ENCODE measurements around the gene ALPI. TPM values are rescaled to one million over a fixed set of nuclear protein-coding genes. Genes with fewer than 3 reads are reported as not detected.

Gene ALPI
- total RNA-seq, 1 donor from 2014 or later: not detected

GRCh38 chr2:232497348-232497747 lies 41.4 kb downstream of the ALPI start:
- H3K4me3 Mint-ChIP-seq: no peak overlapping the region
- H3K4me3 ChIP-seq: no peak overlapping the region
- TF ChIP-seq CTCF (IDR thresholded peaks at IDR 0.05) (no peak), EZH2phosphoT487 (IDR thresholded peaks at IDR 0.05) (no peak), EZH2 (IDR thresholded peaks at IDR 0.05) (no peak)

GRCh38 chr2:232498452-232498851 lies 42.5 kb downstream of the ALPI start:
- H3K79me2 ChIP-seq (ENCODE audit: low read depth): no peaks in the 10 kb centered on the region
- peaks cover 17% of the 10 kb centered on the region for H3K27me3 Mint-ChIP-seq (ENCODE audit: insufficient read depth, low read depth)
- H3K9ac ChIP-seq: no peak overlapping the region
- no peak overlapping the region for H3K27ac ChIP-seq
- peaks cover 36% of the 10 kb centered on the region for H3K27me3 ChIP-seq
- H3K9me3 ChIP-seq (ENCODE audit: low read depth): no peaks in the 10 kb centered on the region
- H3K27ac Mint-ChIP-seq: no peak overlapping the region
- no peak overlapping the region for H2AFZ ChIP-seq (replicated peaks)
- peaks cover 4% of the 10 kb centered on the region for H3F3A ChIP-seq (ENCODE audit: low read depth)
- no peaks in the 10 kb centered on the region for H3K36me3 ChIP-seq
- H3K9me3 Mint-ChIP-seq: peaks cover 3% of the 10 kb centered on the region
- H3K4me2 ChIP-seq: no peak overlapping the region
- no peaks in the 10 kb centered on the region for H3K36me3 Mint-ChIP-seq
- H3K4me3 Mint-ChIP-seq: no peak overlapping the region
- H3K4me1 Mint-ChIP-seq: peaks cover 29% of the 10 kb centered on the region
- peaks cover 14% of the 10 kb centered on the region for H4K20me1 ChIP-seq (ENCODE audit: low read depth)
- H3K4me1 ChIP-seq: peaks cover 31% of the 10 kb centered on the region
- TF ChIP-seq CTCF (IDR thresholded peaks at IDR 0.05): no peak
- DNase-seq (ENCODE audit: low spot score): no peak
- no peak overlapping the region for H3K4me3 ChIP-seq

More at GRCh38 chr2:232497348-232497747, 41.4 kb downstream of the ALPI start:
- DNase-seq (ENCODE audit: low spot score): no peak
- H3K4me2 ChIP-seq: no peak overlapping the region
- no peaks in the 10 kb centered on the region for H3K9me3 ChIP-seq (ENCODE audit: low read depth)
- peaks cover 3% of the 10 kb centered on the region for H3F3A ChIP-seq (ENCODE audit: low read depth)
- H3K27ac Mint-ChIP-seq: no peak overlapping the region
- peaks cover 3% of the 10 kb centered on the region for H3K9me3 Mint-ChIP-seq
- H3K36me3 ChIP-seq: no peaks in the 10 kb centered on the region
- H2AFZ ChIP-seq (replicated peaks): no peak overlapping the region
- H3K4me1 ChIP-seq: peaks cover 28% of the 10 kb centered on the region
- no peak overlapping the region for H3K27ac ChIP-seq
- H3K4me1 Mint-ChIP-seq: peaks cover 26% of the 10 kb centered on the region
- peaks cover 15% of the 10 kb centered on the region for H3K27me3 Mint-ChIP-seq (ENCODE audit: insufficient read depth, low read depth)
- H3K36me3 Mint-ChIP-seq: no peaks in the 10 kb centered on the region
- peaks cover 10% of the 10 kb centered on the region for H4K20me1 ChIP-seq (ENCODE audit: low read depth)
- H3K79me2 ChIP-seq (ENCODE audit: low read depth): no peaks in the 10 kb centered on the region
- H3K27me3 ChIP-seq: peaks cover 25% of the 10 kb centered on the region
- H3K9ac ChIP-seq: no peak overlapping the region

GRCh38 chr2:232501331-232501771 lies 45.4 kb downstream of the ALPI start:
- Mint-ChIP-seq H3K4me3 (no peak overlapping the region), H3K4me1 (peaks cover 49% of the 10 kb centered on the region), H3K27ac (no peak overlapping the region), H3K36me3 (no peaks in the 10 kb centered on the region), H3K27me3 (ENCODE audit: insufficient read depth, low read depth) (peaks cover 39% of the 10 kb centered on the region), H3K9me3 (peaks cover 3% of the 10 kb centered on the region)
- no peak overlapping the region for H2AFZ ChIP-seq (replicated peaks)
- H3K9me3 ChIP-seq (ENCODE audit: low read depth): no peaks in the 10 kb centered on the region
- H3F3A ChIP-seq (ENCODE audit: low read depth): peaks cover 15% of the 10 kb centered on the region
- H3K79me2 ChIP-seq (ENCODE audit: low read depth): no peaks in the 10 kb centered on the region
- no peak for DNase-seq (ENCODE audit: low spot score)
- no peaks in the 10 kb centered on the region for H3K36me3 ChIP-seq
- TF ChIP-seq EZH2 (IDR thresholded peaks at IDR 0.05): no peak
- no peak for TF ChIP-seq EZH2phosphoT487 (IDR thresholded peaks at IDR 0.05)
- TF ChIP-seq CTCF (IDR thresholded peaks at IDR 0.05): no peak
- H3K9ac ChIP-seq: no peak overlapping the region
- H3K27me3 ChIP-seq: peaks cover 65% of the 10 kb centered on the region
- peaks cover 28% of the 10 kb centered on the region for H3K4me1 ChIP-seq
- H3K4me2 ChIP-seq: no peak overlapping the region
- no peak overlapping the region for H3K27ac ChIP-seq
- H4K20me1 ChIP-seq (ENCODE audit: low read depth): peaks cover 30% of the 10 kb centered on the region
- no peak overlapping the region for H3K4me3 ChIP-seq
